PC-9 (cell line): Measurements from ENCODE around the gene GPR146.

ENCODE experiments used
- EZH2 ChIP-seq: fragments of 200-600 bp; sonication (generic); IDR thresholded peaks from 2 replicates; pipeline ENCODE4 v1.8.0; 2017; ENCODE audit warnings: antibody characterized with exemption, low read depth
- TF ChIP-seq, protein P1 (sequence below): fragments of 200-600 bp; sonication (generic); conservative IDR thresholded peaks from 2 replicates; pipeline ENCODE4 v1.6.1; 2017; ENCODE audit warnings: mixed run types, antibody characterized with exemption, mild to moderate bottlenecking, moderate library complexity

DNA sequence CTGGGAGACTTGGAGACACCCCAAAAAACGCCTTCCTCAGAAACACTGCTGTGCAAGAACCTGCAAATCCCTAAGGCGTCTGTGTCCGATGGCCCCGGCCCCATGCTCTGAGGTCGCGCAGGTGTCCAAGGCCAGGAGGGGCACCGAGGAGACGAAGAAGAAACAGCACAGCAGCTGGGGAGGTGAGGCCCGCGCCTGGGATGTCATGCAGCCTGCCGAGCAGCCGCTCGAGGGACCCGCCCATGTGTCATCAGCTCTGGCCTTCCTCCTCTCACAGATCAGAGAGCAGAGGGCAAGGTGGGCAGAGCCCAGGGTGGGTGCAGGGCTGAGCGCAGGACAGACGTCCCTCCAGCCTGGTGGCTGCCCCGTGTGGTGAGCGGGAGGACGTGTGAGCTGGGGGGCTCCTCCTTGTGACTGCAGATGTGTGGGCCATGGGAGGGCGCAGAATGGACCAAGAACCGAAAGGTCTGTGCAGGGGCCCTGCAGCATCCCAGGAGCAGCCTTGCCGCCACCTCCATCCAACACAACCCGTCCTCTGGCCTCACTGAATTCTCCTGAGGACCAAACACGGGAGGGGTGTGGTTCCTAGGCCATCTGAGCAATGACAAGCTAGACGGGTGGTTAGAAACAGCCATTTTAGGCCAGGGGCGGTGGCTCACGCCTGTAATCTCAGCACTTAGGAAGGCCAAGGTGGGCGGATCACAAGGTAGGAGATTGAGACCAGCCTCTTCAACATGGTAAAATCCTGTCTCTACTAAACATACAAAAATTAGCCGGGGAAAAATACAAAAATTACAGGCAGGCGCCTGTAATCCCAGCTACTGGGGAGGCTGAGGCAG lies 30.5 kb downstream of the GPR146 start:
- TF ChIP-seq, protein P1, sequence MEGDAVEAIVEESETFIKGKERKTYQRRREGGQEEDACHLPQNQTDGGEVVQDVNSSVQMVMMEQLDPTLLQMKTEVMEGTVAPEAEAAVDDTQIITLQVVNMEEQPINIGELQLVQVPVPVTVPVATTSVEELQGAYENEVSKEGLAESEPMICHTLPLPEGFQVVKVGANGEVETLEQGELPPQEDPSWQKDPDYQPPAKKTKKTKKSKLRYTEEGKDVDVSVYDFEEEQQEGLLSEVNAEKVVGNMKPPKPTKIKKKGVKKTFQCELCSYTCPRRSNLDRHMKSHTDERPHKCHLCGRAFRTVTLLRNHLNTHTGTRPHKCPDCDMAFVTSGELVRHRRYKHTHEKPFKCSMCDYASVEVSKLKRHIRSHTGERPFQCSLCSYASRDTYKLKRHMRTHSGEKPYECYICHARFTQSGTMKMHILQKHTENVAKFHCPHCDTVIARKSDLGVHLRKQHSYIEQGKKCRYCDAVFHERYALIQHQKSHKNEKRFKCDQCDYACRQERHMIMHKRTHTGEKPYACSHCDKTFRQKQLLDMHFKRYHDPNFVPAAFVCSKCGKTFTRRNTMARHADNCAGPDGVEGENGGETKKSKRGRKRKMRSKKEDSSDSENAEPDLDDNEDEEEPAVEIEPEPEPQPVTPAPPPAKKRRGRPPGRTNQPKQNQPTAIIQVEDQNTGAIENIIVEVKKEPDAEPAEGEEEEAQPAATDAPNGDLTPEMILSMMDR: no peak
- no peak for TF ChIP-seq EZH2
